Heart left ventricle (tissue), 16 donors: Measurements from ENCODE around the gene KCNC3. TPM values are rescaled to one million over a fixed set of nuclear protein-coding genes. Genes with fewer than 3 reads are reported as not detected.

Experiments
- ATAC-seq, 4 donors: fragments of 200-7000 bp; cut with Tn5 transposase; one replicate each; pipeline ENCODE4 v1.9.1; 2020 to 2022; ENCODE audit warnings: moderate library complexity in 4 of 4, mild to moderate bottlenecking in 3 of 4, moderate number of reproducible peaks in 1 of 4
- DNase-seq, 5 donors: peaks; one replicate each; pipeline ENCODE4 v3.0.0-alpha.2; 2020
- H3K27ac ChIP-seq, 12 donors: fragments of 200-600 bp; sonication (generic) in 4 of 12; one replicate each; pipeline versions ENCODE4 v1.5.0 to v1.8.0; 2016 to 2022; ENCODE audit warnings: mild to moderate bottlenecking in 2 of 12
- H3K27me3 ChIP-seq, 9 donors: fragments of 200-600 bp; sonication (generic) in 2 of 9; one replicate each; pipeline versions ENCODE4 v1.5.1 to v1.8.0; 2016 to 2022; ENCODE audit warnings: mild to moderate bottlenecking in 3 of 9
- H3K36me3 ChIP-seq, 9 donors: fragments of 200-600 bp; sonication (generic) in 2 of 9; one replicate each; pipeline versions ENCODE4 v1.5.0 to v1.8.0; 2018 to 2022; ENCODE audit warnings: mild to moderate bottlenecking in 2 of 9
- H3K4me1 ChIP-seq, 12 donors: fragments of 200-600 bp; sonication (generic) in 4 of 12; one replicate each; pipeline versions ENCODE4 v1.5.0 to v1.8.0; 2016 to 2022; ENCODE audit warnings: mild to moderate bottlenecking in 3 of 12
- H3K4me3 ChIP-seq, 12 donors: fragments of 200-600 bp; sonication (generic) in 4 of 12; one replicate each; pipeline versions ENCODE4 v1.5.0 to v1.8.0; 2017 to 2022; ENCODE audit warnings: mild to moderate bottlenecking in 9 of 12, moderate library complexity in 4 of 12
- H3K9me3 ChIP-seq, 12 donors: fragments of 200-600 bp; sonication (generic) in 4 of 12; one replicate each; pipeline versions ENCODE4 v1.5.0 to v1.8.0; 2016 to 2022; ENCODE audit warnings: mild to moderate bottlenecking in 1 of 12
- CTCF ChIP-seq, 12 donors: fragments of 200-600 bp; sonication (generic) in 4 of 12; IDR thresholded peaks; one replicate each; pipeline versions ENCODE4 v1.5.0 to v1.8.0; 2018 to 2022; ENCODE audit warnings: antibody characterized with exemption in 12 of 12, mild to moderate bottlenecking in 5 of 12
- POLR2A ChIP-seq, 2 donors: fragments of 450-650 bp; IDR thresholded peaks; one replicate each; pipeline ENCODE4 v1.6.1; 2017; ENCODE audit warnings: antibody characterized with exemption in 2 of 2, mild to moderate bottlenecking in 2 of 2, moderate library complexity in 2 of 2
- WGBS, 4 donors: extraction: QIAGEN DNeasy Blood & Tissue Kit in 2 of 4; methylation state at CpG; one replicate each; pipeline versions ENCODE4 v1.1.5 to v1.1.7; 2013 to 2018; 5-methylcytosine and 5-hydroxymethylcytosine counted together
- intact Hi-C, 10 donors: fragments of 100-400 bp; cut with DNase I; formaldehyde crosslinking; loops; one replicate each; pipeline versions ENCODE4 v1.11.1 to v1.14.2; 2022
- polyA plus RNA-seq, 2 donors: library from polyadenylated mRNA; stranded (reverse); fragments of 200-250 nt; gene quantifications; one replicate each; pipeline ENCODE4 v1.2.3, GENCODE V29; 2013
- total RNA-seq, 9 donors: library from RNA; depleted of rRNA in 2 of 9; stranded (reverse); fragments of >200 nt in 2 of 9; fragmentation: NEBNext Ultra II Directional in 3 of 9; extraction: Animal tissue kit (Norgen Biotek cat#: 25700) in 3 of 9; gene quantifications; one replicate each; pipeline versions ENCODE4 v1.1.0 to v1.2.4, GENCODE V29; 2016 to 2023
- donor health status: ischemic (EF 13 %, LVEDD 7.1; RV severe dilation, severe dysfunction).
- donor health status: healthy with polysubstance abuse.
- donor health status: DM: no; HTN: yes; CAD: no.
- donor health status: DM: no; HTN: no; CAD: no.
- donor health status: ischemic (EF 25% LVEDD 6.9; RV normal size, moderate dysfunction).
- donor health status: ischemic (EF 25% LVEDD 5.7; RV mildly dilated, moderate dysfunction).
- donor health status: healthy.
- donor health status: DM: yes; HTN: yes; CAD: no.
- donor health status: ischemic (EF 35%, LVEDD 5.7; RV mildly dilated, moderate dysfunction).
- donor health status: nonischemic (EF 11% LVEDD 7.7; RV severe dilation, severe dysfunction).
- donor health status: DM: yes; HTN: yes; CAD: no.
- donor health status: PGD.
- donor health status: ischemic (EF 29% LVEDD 5.4; RV normal size, mild dysfunction).
- donor health status: nonischemic (EF 23%, LVEDD 6.1; RV moderate dilation, normal function).

The KCNC3 gene
- total and polyA plus RNA-seq, 11 donors: 0.87 to 4.4 (median 2.5) TPM

DNA sequence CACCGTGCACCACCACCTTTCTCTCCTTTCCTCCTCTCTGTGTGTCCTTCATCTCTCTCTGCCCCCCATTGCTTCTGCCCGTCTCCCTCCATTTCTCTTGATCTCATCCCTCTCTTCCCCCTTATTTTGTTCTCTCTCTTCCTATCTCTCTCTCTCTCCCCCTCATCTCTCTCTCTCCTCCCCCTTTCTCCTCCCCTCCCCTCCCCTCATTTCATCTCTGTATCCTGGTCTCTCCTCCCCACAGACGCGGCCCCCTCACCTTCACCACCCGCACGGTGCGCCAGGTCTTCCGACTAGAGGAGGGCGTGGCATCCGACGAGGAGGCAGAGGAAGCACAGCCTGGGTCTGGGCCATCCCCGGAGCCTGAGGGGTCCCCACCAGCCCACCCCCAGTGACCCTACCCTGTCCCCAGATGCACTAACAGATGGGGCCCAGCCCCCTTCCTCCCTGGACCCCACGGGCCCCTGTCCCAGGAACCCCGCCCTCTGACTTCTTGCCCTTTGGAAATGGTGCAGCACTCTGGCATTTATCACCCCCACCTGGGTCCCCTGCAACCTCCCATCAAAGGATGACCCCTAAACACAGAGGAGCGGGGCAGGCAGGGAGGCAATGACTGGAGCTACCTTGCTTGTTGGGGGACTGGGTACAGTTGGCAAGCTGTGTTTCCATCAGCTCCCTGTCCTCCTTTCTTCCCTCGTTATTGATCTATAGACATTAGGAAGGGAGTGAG is 19.6 kb downstream of the KCNC3 start:
- Histone ChIP-seq H3K4me1 (peaks cover 0 to 19% (median 0%) of the 10 kb centered on the region in 12 donors), H3K4me3 (no peak overlapping the region), H3K27ac (no peak overlapping the region), H3K27me3 (peaks cover 11 to 46% (median 33%) of the 10 kb centered on the region in 9 donors), H3K36me3 (peaks cover 0 to 14% (median 0%) of the 10 kb centered on the region in 9 donors), H3K9me3 (peaks cover 0 to 10% (median 0%) of the 10 kb centered on the region in 12 donors)
- intact Hi-C loops: no loop called here
- WGBS, 4 donors: 57 to 70% (median 59%) methylated on average over 16 of the region's 16 CpGs
- TF ChIP-seq POLR2A (IDR thresholded peaks at IDR 0.05) (no peak), CTCF (IDR thresholded peaks at IDR 0.05) (no peak)
- ATAC-seq (no peak), DNase-seq (no peak)

DNA sequence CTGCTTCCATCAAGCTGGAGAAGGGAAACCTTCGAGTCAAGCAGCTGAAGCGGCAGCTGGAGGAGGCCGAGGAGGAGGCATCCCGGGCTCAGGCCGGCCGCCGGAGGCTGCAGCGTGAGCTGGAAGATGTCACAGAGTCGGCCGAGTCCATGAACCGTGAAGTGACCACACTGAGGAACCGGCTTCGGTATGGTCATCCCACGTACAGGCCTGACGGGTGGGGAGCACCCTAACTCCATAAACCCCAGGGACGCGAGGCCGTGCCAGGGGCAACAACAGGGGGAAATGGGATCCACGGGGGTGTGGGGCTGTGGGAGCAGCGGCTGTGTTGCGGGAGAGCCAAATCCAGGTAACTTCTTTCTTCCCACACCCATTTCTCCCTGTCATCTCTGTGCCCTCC is 20.2 kb downstream of the KCNC3 start:
- 84 to 91% (median 86%) methylated on average over 21 of the region's 21 CpGs for WGBS, 4 donors
- intact Hi-C loops: no loop called here
- H3K4me3 ChIP-seq: no peak overlapping the region
- ATAC-seq: no peak
- no peak overlapping the region for H3K27ac ChIP-seq
- peaks cover 0 to 14% (median 0%) of the 10 kb centered on the region in 9 donors for H3K36me3 ChIP-seq
- peaks cover 0 to 15% (median 0%) of the 10 kb centered on the region in 12 donors for H3K4me1 ChIP-seq
- TF ChIP-seq POLR2A (IDR thresholded peaks at IDR 0.05) (no peak), CTCF (IDR thresholded peaks at IDR 0.05) (no peak)
- peaks cover 11 to 40% (median 28%) of the 10 kb centered on the region in 9 donors for H3K27me3 ChIP-seq
- H3K9me3 ChIP-seq: peaks cover 0 to 10% (median 0%) of the 10 kb centered on the region in 12 donors
- peak in 1 of 5 donors; percentile 59 for DNase-seq

GRCh38 chr19:50303558-50303957 is 25.6 kb downstream of the KCNC3 start:
- H3K27me3 ChIP-seq: no peaks in the 10 kb centered on the region
- H3K4me3 ChIP-seq: no peak overlapping the region
- DNase-seq (no peak), ATAC-seq (no peak)
- no peak overlapping the region for H3K27ac ChIP-seq
- TF ChIP-seq CTCF (IDR thresholded peaks at IDR 0.05): no peak
- no peak for TF ChIP-seq POLR2A (IDR thresholded peaks at IDR 0.05)
- peaks cover 0 to 18% (median 0%) of the 10 kb centered on the region in 12 donors for H3K9me3 ChIP-seq
- no peaks in the 10 kb centered on the region for H3K4me1 ChIP-seq
- intact Hi-C loops: no loop called here
- peaks cover 0 to 31% (median 0%) of the 10 kb centered on the region in 9 donors for H3K36me3 ChIP-seq

- Histone ChIP-seq H3K9me3 (peaks cover 0 to 10% (median 0%) of the 10 kb centered on the region in 12 donors), H3K4me1 (no peaks in the 10 kb centered on the region), H3K4me3 (no peak overlapping the region), H3K27ac (no peak overlapping the region), H3K27me3 (no peaks in the 10 kb centered on the region), H3K36me3 (peaks cover 0 to 23% (median 0%) of the 10 kb centered on the region in 9 donors)
- 82 to 86% (median 84%) methylated on average over 10 of the region's 10 CpGs for WGBS, 4 donors
- DNase-seq: no peak
- intact Hi-C loops: no loop called here
- TF ChIP-seq POLR2A (IDR thresholded peaks at IDR 0.05) (no peak), CTCF (IDR thresholded peaks at IDR 0.05) (no peak)
- no peak for ATAC-seq
Observed at GRCh38 chr19:50301607-50301971, 27.6 kb downstream of the KCNC3 start.
